Measurements from ENCODE around the gene LAIR1.

DNA sequence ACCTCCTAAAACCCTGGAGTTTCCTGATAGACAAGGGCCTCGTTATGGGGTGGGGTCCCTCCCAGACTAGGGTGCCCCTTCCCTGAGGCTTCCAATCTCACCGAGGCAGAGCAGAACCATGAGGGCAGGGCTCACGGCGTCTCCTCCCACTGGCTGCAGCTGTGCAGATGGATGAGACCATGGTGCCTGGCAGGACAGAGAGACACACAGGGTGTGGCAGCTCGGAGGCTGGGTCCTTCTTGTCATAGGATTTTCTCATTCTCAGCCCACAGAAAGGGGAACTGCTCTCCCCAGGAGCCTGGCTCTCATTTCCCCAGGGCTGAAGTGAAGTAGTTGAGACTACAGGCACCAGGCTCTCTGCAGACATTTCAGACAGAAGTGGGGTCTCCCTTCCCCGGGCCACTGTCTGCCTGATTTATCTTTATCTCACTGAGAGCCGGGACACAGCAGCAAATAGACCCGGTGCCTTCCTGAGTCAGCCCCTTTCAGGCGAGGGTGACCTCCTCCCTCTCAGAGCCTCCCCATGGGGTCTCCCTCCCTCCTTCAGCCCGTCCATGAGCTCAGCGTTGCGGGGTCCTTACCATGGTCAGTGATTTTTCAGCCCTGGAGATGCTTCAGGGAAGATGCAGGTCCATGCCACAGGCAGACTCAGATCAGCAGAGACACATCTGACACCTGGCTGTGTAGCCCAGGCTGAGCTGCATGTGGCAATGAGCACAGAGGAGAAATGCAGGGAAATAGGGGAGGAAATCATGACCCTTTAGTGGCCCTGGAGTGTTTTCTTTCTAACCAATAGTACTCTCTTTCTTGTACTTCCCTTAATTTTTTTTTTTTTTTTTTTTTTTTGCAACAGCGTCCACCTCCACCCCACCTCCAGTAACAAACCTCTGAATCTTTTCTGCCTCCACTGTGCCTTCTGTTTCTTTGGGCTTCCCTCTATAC, 52.0 kb downstream of the LAIR1 start, which contains the start of gene LILRA5:
- TF ChIP-seq, protein P1, sequence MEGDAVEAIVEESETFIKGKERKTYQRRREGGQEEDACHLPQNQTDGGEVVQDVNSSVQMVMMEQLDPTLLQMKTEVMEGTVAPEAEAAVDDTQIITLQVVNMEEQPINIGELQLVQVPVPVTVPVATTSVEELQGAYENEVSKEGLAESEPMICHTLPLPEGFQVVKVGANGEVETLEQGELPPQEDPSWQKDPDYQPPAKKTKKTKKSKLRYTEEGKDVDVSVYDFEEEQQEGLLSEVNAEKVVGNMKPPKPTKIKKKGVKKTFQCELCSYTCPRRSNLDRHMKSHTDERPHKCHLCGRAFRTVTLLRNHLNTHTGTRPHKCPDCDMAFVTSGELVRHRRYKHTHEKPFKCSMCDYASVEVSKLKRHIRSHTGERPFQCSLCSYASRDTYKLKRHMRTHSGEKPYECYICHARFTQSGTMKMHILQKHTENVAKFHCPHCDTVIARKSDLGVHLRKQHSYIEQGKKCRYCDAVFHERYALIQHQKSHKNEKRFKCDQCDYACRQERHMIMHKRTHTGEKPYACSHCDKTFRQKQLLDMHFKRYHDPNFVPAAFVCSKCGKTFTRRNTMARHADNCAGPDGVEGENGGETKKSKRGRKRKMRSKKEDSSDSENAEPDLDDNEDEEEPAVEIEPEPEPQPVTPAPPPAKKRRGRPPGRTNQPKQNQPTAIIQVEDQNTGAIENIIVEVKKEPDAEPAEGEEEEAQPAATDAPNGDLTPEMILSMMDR (IDR thresholded peaks at IDR 0.05) = no peak
- no peak for TF ChIP-seq POLR2A (IDR thresholded peaks at IDR 0.05)
